ENCODE results near the gene RAP1GAP.

DNA sequence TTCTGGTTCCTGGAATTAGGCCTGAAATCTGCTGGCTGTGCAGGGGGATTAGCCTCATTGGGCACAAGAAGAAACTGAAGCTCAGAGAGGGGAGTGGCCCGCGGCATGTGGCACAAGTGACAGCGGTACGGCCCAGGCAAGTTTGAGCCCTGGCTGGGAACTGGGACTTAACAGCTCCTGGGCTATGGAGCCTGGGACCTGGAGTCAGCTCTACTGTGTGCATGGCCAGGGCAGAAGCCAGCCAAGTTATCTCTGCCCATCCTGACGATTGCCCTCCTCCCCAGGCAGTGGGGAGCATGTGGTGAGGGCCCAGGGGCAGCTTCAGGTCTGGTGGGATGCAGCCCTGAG, 98.7 kb downstream of the RAP1GAP start:
- TF ChIP-seq, protein P1, sequence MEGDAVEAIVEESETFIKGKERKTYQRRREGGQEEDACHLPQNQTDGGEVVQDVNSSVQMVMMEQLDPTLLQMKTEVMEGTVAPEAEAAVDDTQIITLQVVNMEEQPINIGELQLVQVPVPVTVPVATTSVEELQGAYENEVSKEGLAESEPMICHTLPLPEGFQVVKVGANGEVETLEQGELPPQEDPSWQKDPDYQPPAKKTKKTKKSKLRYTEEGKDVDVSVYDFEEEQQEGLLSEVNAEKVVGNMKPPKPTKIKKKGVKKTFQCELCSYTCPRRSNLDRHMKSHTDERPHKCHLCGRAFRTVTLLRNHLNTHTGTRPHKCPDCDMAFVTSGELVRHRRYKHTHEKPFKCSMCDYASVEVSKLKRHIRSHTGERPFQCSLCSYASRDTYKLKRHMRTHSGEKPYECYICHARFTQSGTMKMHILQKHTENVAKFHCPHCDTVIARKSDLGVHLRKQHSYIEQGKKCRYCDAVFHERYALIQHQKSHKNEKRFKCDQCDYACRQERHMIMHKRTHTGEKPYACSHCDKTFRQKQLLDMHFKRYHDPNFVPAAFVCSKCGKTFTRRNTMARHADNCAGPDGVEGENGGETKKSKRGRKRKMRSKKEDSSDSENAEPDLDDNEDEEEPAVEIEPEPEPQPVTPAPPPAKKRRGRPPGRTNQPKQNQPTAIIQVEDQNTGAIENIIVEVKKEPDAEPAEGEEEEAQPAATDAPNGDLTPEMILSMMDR (conservative IDR thresholded peaks at IDR 0.05; ENCODE audit: low read length): no peak
- no peak for TF ChIP-seq EZH2phosphoT487 (IDR thresholded peaks at IDR 0.05; ENCODE audit: borderline replicate concordance, low read depth, low read length)
